Osteocyte (in vitro differentiated cells): Measurements from ENCODE around the gene COG7. TPM values are rescaled to one million over a fixed set of nuclear protein-coding genes. Genes with fewer than 3 reads are reported as not detected.

Experiments used
- DNase-seq: peaks from one replicate; pipeline ENCODE4 v3.0.0; 2021; ENCODE audit warnings: mixed read lengths; ENCODE audit not compliant: unreplicated experiment; ENCODE audit errors: extremely low spot score
- H3K27ac Mint-ChIP-seq: one replicate; pipeline ENCODE4 v1.8.0; 2021; ENCODE audit warnings: mild to moderate bottlenecking, mixed read lengths; ENCODE audit not compliant: unreplicated experiment
- H3K27me3 Mint-ChIP-seq: one replicate; pipeline ENCODE4 v1.8.0; 2021; ENCODE audit warnings: mixed read lengths; ENCODE audit not compliant: unreplicated experiment
- H3K36me3 Mint-ChIP-seq: one replicate; pipeline ENCODE4 v1.8.0; 2021; ENCODE audit warnings: mixed read lengths; ENCODE audit not compliant: unreplicated experiment
- H3K4me1 Mint-ChIP-seq: one replicate; pipeline ENCODE4 v1.8.0; 2021; ENCODE audit warnings: mixed read lengths; ENCODE audit not compliant: unreplicated experiment
- H3K4me3 Mint-ChIP-seq: one replicate; pipeline ENCODE4 v1.8.0; 2021; ENCODE audit warnings: mild to moderate bottlenecking, moderate library complexity, mixed read lengths; ENCODE audit not compliant: unreplicated experiment
- H3K9me3 Mint-ChIP-seq: one replicate; pipeline ENCODE4 v1.8.0; 2021; ENCODE audit warnings: mixed read lengths; ENCODE audit not compliant: unreplicated experiment
- long read RNA-seq: library from polyadenylated mRNA; unstranded; transcript quantifications from one replicate; pipeline ENCODE4 v2.0.0, GENCODE V29; 2021
- total RNA-seq: library from RNA; stranded (reverse); gene quantifications from 2 replicates; pipeline ENCODE4 v1.2.1, GENCODE V29; 2021
- TF ChIP-seq, protein P1 (sequence below): fragments of 200-600 bp; sonication (generic); IDR thresholded peaks from 2 replicates; pipeline ENCODE4 v1.5.0; 2021; ENCODE audit warnings: antibody characterized with exemption, mild to moderate bottlenecking, moderate library complexity

COG7 gene
- 25.4 and 26.1 TPM in 2 replicates for total RNA-seq
- long read RNA-seq, transcript COG7-201 (17 exons, 2,926 nt), result major isoform, 97 of 127 reads
- long read RNA-seq, partial matches to known transcripts, result 7 of 127 reads
- long read RNA-seq, other reads (novel, unspliced or antisense), result 23 of 127 reads

DNA sequence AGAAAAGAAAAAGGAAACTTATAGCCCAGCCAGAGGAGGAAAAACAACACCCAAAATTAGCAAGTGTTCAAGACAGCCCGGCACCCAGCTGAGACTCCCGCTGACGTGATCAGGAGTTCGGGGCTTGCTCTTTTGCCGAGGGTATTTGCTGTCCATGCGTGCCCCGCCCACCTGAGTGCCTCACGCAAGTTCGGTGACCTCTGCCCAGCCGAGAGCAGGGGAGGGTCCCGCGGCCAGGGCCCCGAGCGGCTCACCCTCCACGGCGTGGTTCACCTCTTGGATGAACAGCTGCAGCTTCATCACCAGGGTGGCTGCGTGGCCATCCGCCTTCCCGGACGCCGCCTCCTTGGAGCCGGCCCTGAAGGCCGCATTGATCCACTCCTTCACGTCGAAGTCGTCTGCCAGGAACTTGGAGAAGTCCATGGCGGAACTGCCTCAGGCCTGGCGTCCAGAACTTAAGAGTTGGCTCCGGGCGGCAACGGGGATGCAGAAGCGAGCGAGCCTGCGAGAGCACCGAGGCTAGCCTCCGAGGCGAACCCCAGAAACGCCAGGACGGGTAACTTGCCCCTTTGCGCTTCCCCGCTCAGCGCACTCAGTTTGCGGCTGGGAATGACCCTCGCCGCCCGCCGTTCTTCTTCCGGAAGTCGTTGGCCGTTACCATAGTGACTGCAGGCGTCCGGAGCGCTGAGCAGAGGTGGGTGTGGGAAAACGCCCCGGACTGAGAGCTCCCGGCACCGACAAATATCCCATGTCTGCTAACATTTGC lies at the start of gene COG7:
COG7 (minus strand) TSS at position 618 of the 766 bp plus-strand sequence; CDS start at position 423, 195 bp downstream.
- peak within 1 kb of the TSS; percentile 86 for H3K27ac Mint-ChIP-seq
- TF ChIP-seq, protein P1, sequence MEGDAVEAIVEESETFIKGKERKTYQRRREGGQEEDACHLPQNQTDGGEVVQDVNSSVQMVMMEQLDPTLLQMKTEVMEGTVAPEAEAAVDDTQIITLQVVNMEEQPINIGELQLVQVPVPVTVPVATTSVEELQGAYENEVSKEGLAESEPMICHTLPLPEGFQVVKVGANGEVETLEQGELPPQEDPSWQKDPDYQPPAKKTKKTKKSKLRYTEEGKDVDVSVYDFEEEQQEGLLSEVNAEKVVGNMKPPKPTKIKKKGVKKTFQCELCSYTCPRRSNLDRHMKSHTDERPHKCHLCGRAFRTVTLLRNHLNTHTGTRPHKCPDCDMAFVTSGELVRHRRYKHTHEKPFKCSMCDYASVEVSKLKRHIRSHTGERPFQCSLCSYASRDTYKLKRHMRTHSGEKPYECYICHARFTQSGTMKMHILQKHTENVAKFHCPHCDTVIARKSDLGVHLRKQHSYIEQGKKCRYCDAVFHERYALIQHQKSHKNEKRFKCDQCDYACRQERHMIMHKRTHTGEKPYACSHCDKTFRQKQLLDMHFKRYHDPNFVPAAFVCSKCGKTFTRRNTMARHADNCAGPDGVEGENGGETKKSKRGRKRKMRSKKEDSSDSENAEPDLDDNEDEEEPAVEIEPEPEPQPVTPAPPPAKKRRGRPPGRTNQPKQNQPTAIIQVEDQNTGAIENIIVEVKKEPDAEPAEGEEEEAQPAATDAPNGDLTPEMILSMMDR, result no peak
- H3K27me3 Mint-ChIP-seq, result no peaks in the 10 kb centered on the region
- H3K9me3 Mint-ChIP-seq, result no peaks in the 10 kb centered on the region
- H3K4me1 Mint-ChIP-seq, result peaks cover 32% of the 10 kb centered on the region
- peak within 1 kb of the TSS; percentile 91 for H3K4me3 Mint-ChIP-seq
- peaks cover 5% of the 10 kb centered on the region for H3K36me3 Mint-ChIP-seq
- peak; percentile 95 for DNase-seq

DNA sequence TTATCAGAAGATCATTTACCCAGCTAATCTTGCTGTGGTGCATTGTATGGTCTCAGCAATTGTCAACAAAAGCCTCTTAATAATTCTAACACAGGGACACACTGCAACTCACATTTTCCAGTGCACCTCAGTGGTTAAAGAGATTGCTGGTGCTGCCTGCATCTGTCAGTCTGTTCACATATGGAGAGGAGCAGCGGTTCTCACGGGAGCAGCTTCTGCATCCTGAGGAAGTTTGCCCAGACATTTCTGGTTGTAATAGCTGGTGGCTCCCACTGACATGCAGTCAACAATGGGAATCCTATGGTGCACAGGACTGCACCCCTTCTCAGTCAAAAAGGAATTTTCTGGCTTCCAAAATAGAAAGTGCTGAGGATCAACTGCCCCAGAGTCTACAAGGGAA lies 49.5 kb upstream of the COG7 start:
- H3K9me3 Mint-ChIP-seq, result no peaks in the 10 kb centered on the region
- H3K4me3 Mint-ChIP-seq, result no peak overlapping the region
- TF ChIP-seq, protein P1, result no peak
- H3K27ac Mint-ChIP-seq, result no peak overlapping the region
- DNase-seq, result no peak
- H3K4me1 Mint-ChIP-seq, result peaks cover 34% of the 10 kb centered on the region
- H3K27me3 Mint-ChIP-seq, result no peaks in the 10 kb centered on the region
- H3K36me3 Mint-ChIP-seq, result peaks cover 3% of the 10 kb centered on the region

DNA sequence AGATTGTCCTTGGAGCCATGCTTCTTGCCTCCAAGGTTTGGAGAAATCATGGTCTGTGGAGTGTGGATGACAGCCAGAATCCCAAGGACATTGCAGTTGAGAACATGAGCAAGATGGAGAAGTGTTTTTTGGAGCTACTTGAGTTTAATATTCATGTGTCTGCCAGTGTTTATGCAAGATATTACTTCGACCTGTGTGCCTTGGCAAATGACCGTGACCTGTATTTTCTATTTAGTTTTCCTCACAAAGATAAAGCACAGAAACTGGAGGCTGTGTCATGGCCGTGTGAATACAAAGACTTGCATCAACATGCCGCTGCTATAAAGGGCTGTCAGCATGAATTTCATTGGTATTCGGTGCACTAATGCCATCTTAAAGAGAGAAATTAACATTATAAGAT lies 48.3 kb upstream of the COG7 start:
- Mint-ChIP-seq H3K9me3 (no peaks in the 10 kb centered on the region), H3K27ac (no peak overlapping the region), H3K27me3 (no peaks in the 10 kb centered on the region), H3K4me1 (peaks cover 39% of the 10 kb centered on the region), H3K4me3 (no peak overlapping the region), H3K36me3 (peaks cover 2% of the 10 kb centered on the region)
- TF ChIP-seq, protein P1, result no peak
- no peak for DNase-seq

DNA sequence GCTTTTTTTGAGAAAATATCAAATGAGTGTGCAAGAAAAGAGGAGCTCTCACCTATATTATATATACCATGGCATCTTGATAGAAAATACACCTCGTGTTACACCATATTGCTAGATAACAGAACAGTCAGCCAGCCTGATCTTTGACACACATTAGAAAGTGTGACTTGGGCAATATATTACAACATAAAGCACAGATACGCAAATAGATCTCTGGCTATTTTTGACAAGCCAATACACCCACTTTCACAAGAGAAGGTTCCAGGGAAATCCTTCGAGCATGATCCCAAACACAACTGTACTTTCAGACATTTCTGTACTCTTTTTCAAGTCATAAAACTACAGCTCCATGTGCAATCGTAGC lies 47.9 kb upstream of the COG7 start:
- no peak for DNase-seq
- Mint-ChIP-seq H3K4me1 (peaks cover 36% of the 10 kb centered on the region), H3K27me3 (no peaks in the 10 kb centered on the region), H3K4me3 (no peak overlapping the region), H3K27ac (no peak overlapping the region), H3K9me3 (no peaks in the 10 kb centered on the region), H3K36me3 (peaks cover 2% of the 10 kb centered on the region)
- TF ChIP-seq, protein P1, result no peak

DNA sequence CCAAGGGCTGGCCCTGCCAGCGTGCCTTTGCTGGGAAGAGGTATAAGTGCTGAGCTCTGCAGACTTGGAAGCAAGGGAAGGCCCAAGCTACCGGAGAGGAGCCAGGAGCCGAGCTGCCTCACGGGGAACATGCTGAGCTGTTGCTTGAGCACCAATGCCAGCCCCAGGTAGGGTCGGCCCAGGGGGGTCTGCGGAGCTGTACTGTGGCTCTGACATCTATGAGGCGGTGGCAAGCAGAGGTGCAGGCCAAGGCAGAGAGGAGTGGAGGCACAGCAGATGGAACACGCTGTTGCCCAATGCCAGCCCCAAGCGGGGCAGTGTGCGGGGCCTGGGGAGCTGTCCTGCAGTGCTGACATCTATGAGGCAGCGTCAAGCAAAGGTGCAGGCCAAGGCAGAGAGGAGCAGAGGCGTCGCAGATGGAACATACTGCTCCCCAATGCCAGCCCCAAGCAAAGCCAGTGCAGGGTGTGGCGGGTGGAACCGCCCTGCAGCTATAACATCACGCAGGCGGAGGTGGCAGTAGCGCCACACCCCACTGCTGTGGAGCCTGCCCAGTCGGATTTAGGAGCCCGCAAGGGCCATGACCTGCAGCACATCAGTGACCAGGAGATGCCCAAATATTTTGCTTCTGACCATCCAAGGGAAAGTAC lies 47.3 kb upstream of the COG7 start:
- Mint-ChIP-seq H3K36me3 (peaks cover 2% of the 10 kb centered on the region), H3K27me3 (no peaks in the 10 kb centered on the region), H3K27ac (no peak overlapping the region), H3K4me3 (no peak overlapping the region), H3K9me3 (no peaks in the 10 kb centered on the region), H3K4me1 (peaks cover 35% of the 10 kb centered on the region)
- DNase-seq, result no peak
- TF ChIP-seq, protein P1, result no peak
